HG03565 (cell line): ENCODE measurements around the gene RBM45.

Source experiments
- ATAC-seq: cut with Tn5 transposase; IDR thresholded peaks from one replicate; pipeline ENCODE4 v1.9.1; 2021; ENCODE audit warnings: mild to moderate bottlenecking, moderate library complexity; ENCODE audit not compliant: unreplicated experiment

The RBM45 gene

DNA sequence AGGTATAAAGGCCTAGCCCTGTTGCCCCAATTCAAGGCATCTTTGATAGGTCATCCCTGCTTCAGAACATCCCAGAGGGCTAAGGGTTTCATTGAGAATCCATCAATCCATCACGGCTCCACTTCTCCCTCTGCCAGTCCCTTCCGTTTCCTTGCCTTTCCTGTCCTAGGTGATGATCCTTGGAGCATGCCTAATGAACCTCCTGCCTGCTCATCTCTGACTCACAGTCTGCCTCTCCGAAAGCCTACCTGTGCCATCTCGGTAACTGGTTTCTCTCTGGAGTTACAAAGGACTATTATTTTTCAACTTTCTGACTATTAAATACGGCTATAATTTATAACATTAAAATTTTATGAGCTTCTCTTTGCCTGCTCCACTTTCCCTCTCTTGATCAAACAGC, 45.3 kb downstream of the RBM45 start:
- no peak for ATAC-seq

DNA sequence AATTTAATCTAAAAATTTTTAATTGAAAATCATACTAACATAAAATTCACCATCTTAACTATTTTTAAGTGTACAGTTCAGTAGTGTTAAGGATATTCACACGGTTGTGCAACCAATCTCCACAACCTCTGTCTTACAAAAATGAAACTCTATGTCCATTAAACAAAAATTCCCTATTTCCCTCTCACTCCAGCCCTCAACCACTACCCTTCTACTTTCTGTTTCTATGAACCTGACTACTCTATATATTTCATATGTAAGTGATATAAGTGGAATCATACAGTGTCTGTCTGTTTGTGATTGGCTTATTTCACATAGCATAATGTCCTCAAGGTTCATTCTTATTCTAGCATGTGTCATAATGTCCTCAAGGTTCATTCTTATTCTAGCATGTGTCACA, 47.7 kb downstream of the RBM45 start:
- no peak for ATAC-seq

DNA sequence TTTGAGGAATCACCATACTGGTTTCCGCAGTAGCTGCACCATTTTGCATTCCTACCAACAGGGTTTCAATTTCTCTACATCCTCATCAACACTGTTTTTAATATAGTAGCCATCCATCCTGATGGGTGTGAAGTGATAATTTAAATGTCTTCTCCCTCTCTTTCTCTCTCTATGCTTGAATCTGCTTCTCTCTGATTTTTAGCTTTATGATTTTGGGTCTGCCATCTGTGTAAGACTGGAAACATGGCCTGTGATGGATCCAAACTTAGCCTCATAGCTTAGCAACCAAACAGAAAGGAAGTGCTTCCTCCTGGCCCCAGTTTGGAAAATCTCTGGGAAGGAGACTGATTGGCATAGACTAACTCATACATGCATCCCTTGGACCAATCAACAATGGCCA, 48.4 kb downstream of the RBM45 start:
- no peak for ATAC-seq

GRCh38 chr2:178163395-178163794, 51.2 kb downstream of the RBM45 start:
- ATAC-seq, result no peak

DNA sequence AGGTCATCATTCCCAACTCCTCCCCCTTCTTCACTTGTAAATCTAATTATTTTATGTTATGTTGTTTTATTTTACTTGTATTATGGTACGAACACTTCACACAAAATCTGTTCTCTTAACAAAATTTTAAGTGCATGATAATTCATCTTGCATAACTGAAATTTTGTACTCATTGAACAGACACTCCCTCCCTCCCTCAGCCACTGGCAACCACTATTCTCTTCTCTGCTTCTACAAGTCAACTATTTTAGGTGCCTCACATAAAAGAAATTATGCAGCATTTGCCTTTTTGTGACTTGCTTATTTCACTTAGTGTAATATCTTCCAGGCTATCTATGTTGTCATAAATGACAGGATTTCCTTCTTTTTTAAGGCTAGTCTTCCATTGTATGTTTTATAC, 51.7 kb downstream of the RBM45 start:
- ATAC-seq, result no peak

DNA sequence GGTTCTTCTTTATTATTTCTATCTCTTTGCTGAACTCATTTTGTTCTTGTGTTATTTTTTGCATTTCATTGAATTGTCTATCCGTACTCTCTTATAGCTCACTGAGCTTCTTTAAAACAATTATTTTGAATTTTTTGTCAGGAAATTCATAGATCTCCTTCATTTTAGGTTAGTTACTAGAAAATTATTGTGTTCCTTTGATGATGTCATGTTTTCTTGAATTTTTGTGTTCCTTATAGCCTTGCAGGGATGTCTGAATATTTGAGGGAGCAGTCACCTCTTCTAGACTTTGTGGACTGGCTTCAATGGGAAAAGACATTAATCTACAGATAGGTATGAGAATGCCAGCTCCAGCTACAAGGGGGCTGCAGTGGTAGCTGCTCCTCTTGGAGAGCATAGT, 61.4 kb downstream of the RBM45 start:
- ATAC-seq, result no peak

DNA sequence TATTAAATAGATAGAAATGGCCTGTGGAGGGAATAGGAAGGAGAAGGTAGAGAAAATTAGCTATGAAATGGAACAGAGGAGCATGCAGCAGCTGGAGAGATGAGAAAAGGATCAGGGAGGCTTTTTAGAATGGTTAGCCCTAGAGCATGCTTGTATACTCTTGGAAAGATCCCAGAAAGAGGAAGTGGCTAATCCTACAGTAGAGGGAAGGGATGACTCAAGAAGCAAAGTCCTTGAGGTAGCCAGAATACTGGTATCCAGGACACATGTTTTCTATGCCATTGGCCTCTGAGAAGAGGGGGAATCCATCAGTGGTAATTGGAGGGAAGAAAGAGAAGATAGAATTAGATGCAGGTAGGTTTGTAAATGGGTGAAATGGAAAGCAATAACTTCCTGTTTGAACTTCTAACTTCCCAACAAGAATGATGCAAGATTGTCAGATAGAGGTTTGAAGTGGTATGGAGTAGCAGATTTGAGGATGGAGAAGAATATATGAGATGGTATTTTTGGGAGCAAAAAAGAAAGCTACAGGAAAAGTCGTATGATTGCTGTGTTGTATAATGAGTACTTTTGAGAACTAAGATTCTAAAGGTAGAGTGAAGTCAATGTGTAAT, 64.9 kb downstream of the RBM45 start:
- ATAC-seq, result no peak
